ENCODE results near the gene POLR2C. TPM values are rescaled to one million over a fixed set of nuclear protein-coding genes. Genes with fewer than 3 reads are reported as not detected.

POLR2C gene
- total and polyA plus RNA-seq, 2 of the 13 experiments (the other 11 are each of a cell fraction or from before 2014, with no cell fraction given) = 104 to 216 TPM

DNA sequence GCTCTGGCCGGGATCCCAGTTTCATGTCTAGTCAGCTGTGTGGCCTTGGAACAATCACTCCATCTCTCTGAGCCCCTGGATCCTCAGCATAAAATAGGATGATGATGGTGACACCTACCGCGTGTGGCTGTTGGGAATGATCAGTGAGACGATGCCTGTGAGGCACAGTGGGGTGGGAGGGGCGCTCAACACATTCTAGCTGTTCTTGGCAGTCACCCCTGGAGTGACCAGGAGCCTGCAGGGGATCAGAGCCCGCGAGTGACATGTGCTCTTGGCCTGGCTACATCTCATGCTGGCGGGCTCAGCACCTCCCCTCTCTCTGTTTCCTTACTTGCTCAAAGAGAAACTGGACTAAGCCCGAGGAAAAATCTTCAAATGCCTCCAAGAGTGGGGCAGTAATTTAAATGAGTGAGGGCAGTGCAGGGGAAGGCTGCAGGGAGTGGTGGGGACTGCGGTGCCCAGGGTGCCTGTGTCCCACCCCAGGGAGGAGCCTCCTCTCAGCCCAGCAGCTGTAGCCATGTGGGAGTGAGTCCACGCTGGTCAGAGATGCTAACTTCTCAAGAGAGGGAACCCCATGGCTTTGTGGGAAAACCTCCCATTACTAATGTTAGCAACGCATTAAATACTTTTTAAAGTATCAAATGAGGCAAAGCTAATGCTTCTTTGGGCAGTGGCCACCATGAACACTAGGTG lies 46.9 kb downstream of the POLR2C start (continued):
- TF ChIP-seq, protein P1, sequence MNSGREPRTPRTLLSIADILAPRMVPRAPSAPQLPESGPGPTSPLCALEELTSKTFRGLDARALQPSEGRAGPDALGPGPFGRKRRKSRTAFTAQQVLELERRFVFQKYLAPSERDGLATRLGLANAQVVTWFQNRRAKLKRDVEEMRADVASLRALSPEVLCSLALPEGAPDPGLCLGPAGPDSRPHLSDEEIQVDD (CRISPR knock-in tag; IDR thresholded peaks at IDR 0.05; ENCODE audit: borderline replicate concordance) = no peak
- TF ChIP-seq ZNF768 (CRISPR knock-in tag; IDR thresholded peaks at IDR 0.05) (peak; percentile 83), ZNF839 (CRISPR knock-in tag; IDR thresholded peaks at IDR 0.05; ENCODE audit: borderline replicate concordance) (0 out of 2 replicates have a peak, but pooled peaks have one; percentile 49), FOXO1 (CRISPR knock-in tag; IDR thresholded peaks at IDR 0.05) (no peak)
- TF ChIP-seq, protein P2, sequence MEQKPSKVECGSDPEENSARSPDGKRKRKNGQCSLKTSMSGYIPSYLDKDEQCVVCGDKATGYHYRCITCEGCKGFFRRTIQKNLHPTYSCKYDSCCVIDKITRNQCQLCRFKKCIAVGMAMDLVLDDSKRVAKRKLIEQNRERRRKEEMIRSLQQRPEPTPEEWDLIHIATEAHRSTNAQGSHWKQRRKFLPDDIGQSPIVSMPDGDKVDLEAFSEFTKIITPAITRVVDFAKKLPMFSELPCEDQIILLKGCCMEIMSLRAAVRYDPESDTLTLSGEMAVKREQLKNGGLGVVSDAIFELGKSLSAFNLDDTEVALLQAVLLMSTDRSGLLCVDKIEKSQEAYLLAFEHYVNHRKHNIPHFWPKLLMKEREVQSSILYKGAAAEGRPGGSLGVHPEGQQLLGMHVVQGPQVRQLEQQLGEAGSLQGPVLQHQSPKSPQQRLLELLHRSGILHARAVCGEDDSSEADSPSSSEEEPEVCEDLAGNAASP (CRISPR knock-in tag; IDR thresholded peaks at IDR 0.05; ENCODE audit: borderline replicate concordance) = no peak
- TF ChIP-seq, protein P3, sequence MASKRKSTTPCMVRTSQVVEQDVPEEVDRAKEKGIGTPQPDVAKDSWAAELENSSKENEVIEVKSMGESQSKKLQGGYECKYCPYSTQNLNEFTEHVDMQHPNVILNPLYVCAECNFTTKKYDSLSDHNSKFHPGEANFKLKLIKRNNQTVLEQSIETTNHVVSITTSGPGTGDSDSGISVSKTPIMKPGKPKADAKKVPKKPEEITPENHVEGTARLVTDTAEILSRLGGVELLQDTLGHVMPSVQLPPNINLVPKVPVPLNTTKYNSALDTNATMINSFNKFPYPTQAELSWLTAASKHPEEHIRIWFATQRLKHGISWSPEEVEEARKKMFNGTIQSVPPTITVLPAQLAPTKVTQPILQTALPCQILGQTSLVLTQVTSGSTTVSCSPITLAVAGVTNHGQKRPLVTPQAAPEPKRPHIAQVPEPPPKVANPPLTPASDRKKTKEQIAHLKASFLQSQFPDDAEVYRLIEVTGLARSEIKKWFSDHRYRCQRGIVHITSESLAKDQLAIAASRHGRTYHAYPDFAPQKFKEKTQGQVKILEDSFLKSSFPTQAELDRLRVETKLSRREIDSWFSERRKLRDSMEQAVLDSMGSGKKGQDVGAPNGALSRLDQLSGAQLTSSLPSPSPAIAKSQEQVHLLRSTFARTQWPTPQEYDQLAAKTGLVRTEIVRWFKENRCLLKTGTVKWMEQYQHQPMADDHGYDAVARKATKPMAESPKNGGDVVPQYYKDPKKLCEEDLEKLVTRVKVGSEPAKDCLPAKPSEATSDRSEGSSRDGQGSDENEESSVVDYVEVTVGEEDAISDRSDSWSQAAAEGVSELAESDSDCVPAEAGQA (IDR thresholded peaks at IDR 0.05; ENCODE audit: low read depth) = no peak
- TF ChIP-seq, protein P3 (CRISPR knock-in tag; IDR thresholded peaks at IDR 0.05; ENCODE audit: borderline replicate concordance) = no peak
